IMR-90 (cell line): ENCODE measurements around the gene LPAR5.

Source experiments
- ELK1 ChIP-seq: fragments of 150-350 bp; IDR thresholded peaks from 2 replicates; pipeline ENCODE4 v1.6.1; 2016; ENCODE audit warnings: low read depth, mild to moderate bottlenecking, low read length, moderate library complexity, borderline replicate concordance
- RCOR1 ChIP-seq: IDR thresholded peaks from 2 replicates; pipeline ENCODE4 v1.6.1; 2012; ENCODE audit warnings: mild to moderate bottlenecking, low read length, improper control_type of control experiment; ENCODE audit not compliant: insufficient replicate concordance

GRCh38 chr12:6647083-6647604, 11.4 kb upstream of the LPAR5 start, which contains the start of gene ACRBP:
- no peak for TF ChIP-seq RCOR1
- no peak for TF ChIP-seq ELK1
